ENCODE data around the gene LSMEM2.

- TF ChIP-seq CTCF (IDR thresholded peaks at IDR 0.05): peak in 1 of 12 donors; percentile 1
- no peak for TF ChIP-seq POLR2A (IDR thresholded peaks at IDR 0.05)
Measured at GRCh38 chr3:50238549-50239026, 40.3 kb upstream of the LSMEM2 start.
